GM21423 (cell line): Measurements from ENCODE around the gene FGGY.
"Not testable (repeated sequence)": the region's sequence is repeated elsewhere in the genome, so short reads cannot be mapped to it uniquely, and the experiment has no call there.

Experiments used
- ATAC-seq: cut with Tn5 transposase; IDR thresholded peaks from one replicate; pipeline ENCODE4 v1.9.1; 2021; ENCODE audit warnings: mild to moderate bottlenecking, moderate library complexity; ENCODE audit not compliant: unreplicated experiment

Gene FGGY

GRCh38 chr1:59296358-59297256, at the start of gene FGGY:
TSS of gene FGGY (plus strand) at chr1:59297094. CDS start at chr1:59321550, 24,456 bp downstream.
- peak; percentile 93 for ATAC-seq

GRCh38 chr1:59248758-59249157, 48.1 kb upstream of the FGGY start:
- ATAC-seq = no peak

GRCh38 chr1:59249396-59250137, 47.3 kb upstream of the FGGY start:
- no peak for ATAC-seq

- ATAC-seq = not testable (repeated sequence)
These were observed 45.8 kb upstream of the FGGY start for GRCh38 chr1:59251061-59251460.

- not testable (repeated sequence) for ATAC-seq
These were observed 40.5 kb upstream of the FGGY start for GRCh38 chr1:59256429-59256828.

DNA sequence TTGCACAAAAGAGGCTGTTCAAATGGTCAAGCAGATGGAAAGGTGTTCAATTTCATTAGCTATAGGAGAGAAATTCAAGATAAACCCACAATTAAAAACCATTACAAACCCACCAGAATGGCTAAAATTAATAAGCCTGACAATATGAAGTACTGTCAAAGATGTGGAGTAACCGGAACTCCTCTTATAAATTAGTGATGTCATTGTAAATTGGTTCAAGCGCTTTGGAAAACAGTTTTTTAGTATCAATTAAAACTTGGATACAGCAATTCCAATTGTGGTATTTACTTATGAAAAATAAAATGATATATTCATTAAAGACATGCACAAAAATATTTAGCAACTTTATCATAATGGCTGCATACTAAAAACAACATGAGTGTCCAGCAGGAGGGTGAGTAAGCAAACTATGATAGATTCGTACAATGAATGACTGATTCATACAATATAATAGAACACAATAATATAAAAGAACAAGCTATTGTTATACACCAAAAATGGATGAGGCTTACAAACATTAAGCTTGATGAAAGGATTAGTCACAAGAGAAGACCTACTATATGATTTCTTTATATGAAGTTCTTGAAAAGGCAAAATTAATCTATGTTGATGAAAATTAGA, 38.4 kb upstream of the FGGY start:
- no peak for ATAC-seq

- ATAC-seq = no peak
These were observed 35.4 kb upstream of the FGGY start for GRCh38 chr1:59261537-59261936.

GRCh38 chr1:59262631-59263030, 34.3 kb upstream of the FGGY start:
- no peak for ATAC-seq

DNA sequence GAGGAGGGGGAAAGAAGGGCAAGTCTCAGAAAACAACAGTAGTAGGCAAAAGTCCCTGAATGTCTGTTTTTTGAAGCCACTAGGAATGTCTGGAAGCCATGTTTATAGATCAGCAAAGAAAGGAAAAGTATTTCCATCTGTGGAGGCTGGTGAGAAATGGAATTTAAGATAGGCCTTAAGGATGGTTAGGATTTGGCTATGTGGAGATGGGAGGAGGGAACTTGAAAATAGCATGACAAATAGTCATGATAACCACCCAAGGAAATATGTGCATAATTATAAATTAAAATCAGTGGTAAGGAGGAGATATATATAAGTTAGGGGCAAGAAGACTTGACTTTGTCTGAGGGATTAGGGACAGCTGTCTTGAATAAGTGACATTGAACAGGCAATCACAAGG, 33.8 kb upstream of the FGGY start:
- ATAC-seq = no peak

- ATAC-seq = no peak
These were observed 31.3 kb upstream of the FGGY start for GRCh38 chr1:59265622-59266021.

- peak; percentile 84 for ATAC-seq
These were observed 30.5 kb upstream of the FGGY start for GRCh38 chr1:59266180-59266926.

DNA sequence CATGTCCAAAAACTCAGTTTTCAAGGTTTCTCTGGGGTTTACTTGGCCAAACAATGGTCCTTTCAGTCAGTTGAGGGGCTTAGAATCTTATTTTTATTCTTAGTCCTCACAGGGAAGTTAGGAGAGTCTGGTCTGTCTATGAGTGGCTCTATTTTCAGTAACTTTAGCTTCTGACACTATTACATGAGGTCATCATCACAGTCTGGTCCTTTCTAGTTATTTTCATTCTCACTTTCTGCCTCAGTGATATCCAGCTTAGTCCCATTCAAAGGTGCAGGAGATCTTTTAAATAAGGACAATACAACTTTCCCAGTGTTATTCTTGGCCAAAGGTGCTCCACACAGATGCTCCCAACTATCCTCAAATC, 30.0 kb upstream of the FGGY start:
- no peak for ATAC-seq

- ATAC-seq = no peak
These were observed 28.5 kb upstream of the FGGY start for GRCh38 chr1:59268406-59268805.

- ATAC-seq = no peak
These were observed 25.2 kb upstream of the FGGY start for GRCh38 chr1:59271561-59272260.

DNA sequence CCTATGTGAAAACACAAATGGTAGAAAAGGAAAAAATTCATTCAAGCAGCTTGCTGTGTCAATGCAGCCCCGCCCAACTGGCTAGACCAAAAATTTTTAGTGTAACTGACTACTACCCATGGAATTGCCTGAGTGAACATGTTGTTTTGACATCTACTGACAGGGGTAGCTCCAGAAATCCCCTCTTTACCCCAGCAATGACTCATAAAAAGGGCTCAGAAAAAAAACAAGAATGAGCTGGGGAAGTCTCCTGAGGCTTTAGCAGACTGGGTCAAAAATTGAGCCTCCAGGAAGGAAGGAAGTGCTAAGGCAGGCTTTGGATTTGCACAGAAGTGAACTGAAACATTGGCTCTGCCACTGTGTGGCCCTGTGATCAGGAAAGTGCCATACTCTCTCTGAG, 24.4 kb upstream of the FGGY start:
- ATAC-seq = peak; percentile 76

DNA sequence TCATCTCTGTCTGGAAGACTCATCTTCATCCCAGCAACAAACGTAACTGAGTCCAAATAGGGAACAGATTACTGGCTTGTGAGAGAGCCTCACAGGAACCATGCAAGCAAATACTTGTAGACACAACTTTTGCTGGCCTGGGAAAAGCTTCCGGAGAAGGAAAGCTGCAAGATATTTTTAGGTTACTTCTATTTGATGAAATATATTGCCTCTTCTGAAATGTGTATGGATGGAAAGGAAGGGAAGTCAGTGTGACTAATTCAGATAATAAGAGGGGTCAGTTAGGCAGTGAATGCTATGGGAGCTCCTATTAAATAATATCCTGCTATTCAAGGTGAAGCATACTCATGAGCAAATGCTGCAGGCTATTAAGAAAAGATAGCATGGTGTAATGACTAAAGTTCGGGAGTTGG, 20.4 kb upstream of the FGGY start:
- no peak for ATAC-seq

- ATAC-seq = no peak
These were observed 18.0 kb upstream of the FGGY start for GRCh38 chr1:59278780-59279354.

DNA sequence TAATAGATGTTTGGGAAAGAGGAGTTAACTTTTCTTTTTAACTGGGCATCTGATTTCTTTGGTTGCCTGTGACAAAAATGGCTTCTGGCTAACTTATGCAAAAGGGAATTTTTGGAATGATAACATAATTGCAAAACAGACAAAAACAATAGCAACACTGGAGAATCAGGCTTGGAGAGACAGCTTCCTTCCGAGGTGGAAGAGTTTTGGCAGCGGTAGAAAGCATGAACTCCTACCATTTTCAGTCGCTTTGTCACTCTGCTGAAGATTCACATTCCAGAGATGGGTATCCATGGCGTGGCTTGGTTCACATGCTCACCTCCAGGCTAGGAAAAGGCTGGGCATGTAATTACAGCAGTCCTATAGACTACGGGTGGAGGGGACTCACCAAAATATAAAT, 17.2 kb upstream of the FGGY start:
- ATAC-seq = no peak

GRCh38 chr1:59282951-59283350, 13.9 kb upstream of the FGGY start:
- no peak for ATAC-seq

DNA sequence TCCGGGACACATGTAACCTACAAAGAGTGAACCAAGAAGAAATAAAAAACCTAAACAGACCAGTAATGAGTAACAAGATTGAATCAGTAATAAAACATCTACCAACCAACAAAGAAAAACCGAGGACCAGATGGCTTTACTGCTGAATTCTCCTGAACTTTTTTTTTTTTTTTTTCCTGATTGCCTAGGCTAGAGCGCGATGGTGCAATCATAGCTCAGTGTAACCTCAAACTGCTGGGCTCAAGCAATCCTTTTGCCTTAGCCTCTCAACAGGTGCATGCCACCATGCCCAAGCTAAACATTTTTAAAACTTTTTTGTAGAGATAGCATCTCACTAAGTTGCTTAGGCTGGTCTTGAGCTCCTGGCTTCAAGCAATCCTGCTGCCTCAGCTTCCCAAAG, 11.2 kb upstream of the FGGY start:
- ATAC-seq = no peak
